ENCODE results near the gene NT5DC2. TPM values are rescaled to one million over a fixed set of nuclear protein-coding genes. Genes with fewer than 3 reads are reported as not detected.

NT5DC2 gene
- total RNA-seq, 4 donors from 2014 or later = 5.1 to 17.3 (median 14.7) TPM

DNA sequence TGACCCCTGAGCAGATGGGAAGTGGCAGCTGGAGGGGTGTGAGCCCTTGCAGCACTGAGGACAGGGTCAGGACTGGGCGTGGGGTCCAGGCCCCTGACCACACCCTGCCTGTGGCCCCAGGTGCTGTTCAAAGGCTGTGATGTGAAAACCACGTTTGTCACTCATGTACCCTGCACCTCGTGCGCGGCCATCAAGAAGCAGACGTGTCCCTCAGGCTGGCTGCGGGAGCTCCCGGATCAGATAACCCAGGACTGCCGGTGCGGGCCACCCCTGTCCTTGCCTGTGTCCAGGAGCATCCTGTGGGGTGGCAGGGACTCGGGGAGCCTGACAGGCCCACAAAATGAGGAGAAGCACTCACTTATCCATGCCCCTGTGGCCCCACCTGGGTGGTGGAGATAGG lies 32.6 kb downstream of the NT5DC2 start:
- H3K4me1 ChIP-seq = peaks cover 0 to 6% (median 2%) of the 10 kb centered on the region in 4 donors
- H3K27me3 ChIP-seq = no peaks in the 10 kb centered on the region
- no peak for TF ChIP-seq POLR2A (IDR thresholded peaks at IDR 0.05)
- TF ChIP-seq, protein P1, sequence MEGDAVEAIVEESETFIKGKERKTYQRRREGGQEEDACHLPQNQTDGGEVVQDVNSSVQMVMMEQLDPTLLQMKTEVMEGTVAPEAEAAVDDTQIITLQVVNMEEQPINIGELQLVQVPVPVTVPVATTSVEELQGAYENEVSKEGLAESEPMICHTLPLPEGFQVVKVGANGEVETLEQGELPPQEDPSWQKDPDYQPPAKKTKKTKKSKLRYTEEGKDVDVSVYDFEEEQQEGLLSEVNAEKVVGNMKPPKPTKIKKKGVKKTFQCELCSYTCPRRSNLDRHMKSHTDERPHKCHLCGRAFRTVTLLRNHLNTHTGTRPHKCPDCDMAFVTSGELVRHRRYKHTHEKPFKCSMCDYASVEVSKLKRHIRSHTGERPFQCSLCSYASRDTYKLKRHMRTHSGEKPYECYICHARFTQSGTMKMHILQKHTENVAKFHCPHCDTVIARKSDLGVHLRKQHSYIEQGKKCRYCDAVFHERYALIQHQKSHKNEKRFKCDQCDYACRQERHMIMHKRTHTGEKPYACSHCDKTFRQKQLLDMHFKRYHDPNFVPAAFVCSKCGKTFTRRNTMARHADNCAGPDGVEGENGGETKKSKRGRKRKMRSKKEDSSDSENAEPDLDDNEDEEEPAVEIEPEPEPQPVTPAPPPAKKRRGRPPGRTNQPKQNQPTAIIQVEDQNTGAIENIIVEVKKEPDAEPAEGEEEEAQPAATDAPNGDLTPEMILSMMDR (IDR thresholded peaks at IDR 0.05) = no peak
- no peak for DNase-seq
- H3K27ac ChIP-seq = no peak overlapping the region
- H3K4me3 ChIP-seq = no peak overlapping the region
- H3K9me3 ChIP-seq = no peaks in the 10 kb centered on the region
- no peaks in the 10 kb centered on the region for H3K36me3 ChIP-seq

DNA sequence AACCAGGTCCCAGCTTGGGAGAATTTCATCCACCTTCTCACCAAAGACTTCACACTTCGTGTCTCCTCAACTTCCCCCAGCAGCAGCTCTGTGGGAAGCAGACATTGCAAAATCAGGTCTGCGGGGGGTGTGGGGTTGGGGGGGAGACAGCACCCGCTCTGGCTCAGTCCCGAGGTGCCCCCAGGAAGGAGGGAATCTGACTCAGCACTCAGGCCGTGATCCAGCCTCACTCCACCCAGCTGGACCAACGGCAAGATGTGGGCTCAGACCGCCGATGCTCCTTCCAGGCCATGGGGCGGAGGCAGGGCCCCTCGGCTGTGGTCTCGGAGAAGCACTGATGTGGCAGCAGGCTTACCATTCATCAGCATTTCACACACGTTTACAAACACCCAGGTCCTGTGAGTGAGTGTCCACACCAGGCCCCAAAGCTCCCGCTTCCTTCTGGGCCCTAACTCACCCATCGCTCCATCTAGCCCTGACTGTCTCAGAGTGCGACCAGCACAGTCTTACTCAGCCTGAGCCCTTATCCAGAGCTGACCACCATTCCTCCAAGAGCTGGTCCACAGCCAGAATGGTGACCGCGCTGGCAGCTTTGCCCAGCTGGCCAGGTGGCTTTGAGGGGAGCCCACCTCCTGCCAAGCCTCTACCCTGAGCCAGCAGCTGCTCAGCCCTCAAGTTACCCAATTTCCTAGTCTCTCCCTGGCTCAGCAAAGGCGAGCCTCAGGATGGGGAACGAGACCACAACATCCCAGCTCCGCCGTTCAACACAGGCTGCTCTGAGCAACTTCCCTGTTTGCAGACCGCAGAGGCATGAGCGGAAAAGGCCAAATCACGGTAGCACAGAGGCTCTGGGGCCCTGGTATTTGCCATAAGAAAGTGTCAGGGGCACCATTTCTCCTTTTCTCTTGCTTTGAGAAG lies 35.3 kb downstream of the NT5DC2 start:
- peaks cover 0 to under 1% (median 0%) of the 10 kb centered on the region in 3 donors for H3K36me3 ChIP-seq
- peaks cover 0 to 6% (median 2%) of the 10 kb centered on the region in 4 donors for H3K4me1 ChIP-seq
- no peak overlapping the region for H3K4me3 ChIP-seq
- no peak overlapping the region for H3K27ac ChIP-seq
- no peaks in the 10 kb centered on the region for H3K9me3 ChIP-seq
- no peak for TF ChIP-seq POLR2A (IDR thresholded peaks at IDR 0.05)
- TF ChIP-seq, protein P1 (IDR thresholded peaks at IDR 0.05) = no peak
- DNase-seq = peak in 2 of 3 donors; percentile 41 to 67
- H3K27me3 ChIP-seq = no peaks in the 10 kb centered on the region

DNA sequence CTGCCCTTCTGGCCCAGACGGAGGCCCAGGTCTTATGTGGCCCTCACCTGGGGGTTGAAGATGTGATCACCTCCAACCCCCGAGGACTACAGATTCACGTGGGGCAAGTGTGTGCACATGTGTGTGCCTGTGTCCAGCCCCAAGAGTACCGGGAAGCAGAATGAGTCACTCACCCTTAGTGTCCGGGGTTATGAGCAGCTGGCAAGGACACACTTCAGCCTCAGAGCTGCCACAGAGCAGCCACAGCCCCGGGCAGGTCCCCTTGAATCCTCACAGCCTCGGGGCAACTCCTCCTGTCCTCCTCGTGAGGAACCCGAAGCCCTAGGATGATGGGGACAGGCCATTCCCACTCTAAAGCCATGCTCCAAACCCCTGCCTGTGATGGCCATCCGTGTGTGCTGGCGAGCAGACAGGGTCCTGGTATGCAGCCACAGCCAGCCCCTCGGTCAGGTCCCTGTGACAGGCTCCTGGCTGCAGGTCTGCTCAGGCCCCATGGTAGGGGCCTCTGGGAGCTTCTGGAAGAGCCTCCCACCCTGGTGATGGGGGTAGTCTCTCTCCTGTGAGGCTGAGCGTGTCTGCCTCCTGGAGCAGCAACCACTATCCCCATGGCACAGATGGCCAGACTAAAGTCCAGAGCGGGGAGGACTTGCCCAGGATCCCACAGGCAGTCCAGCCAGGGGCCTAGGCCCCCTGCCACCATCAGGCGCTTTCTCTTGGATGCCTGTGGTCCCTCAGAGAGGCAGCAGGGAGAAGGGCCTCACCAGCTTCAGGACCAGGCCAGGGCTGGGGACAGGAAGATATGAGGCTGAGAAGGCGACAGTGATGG lies 37.7 kb downstream of the NT5DC2 start:
- Histone ChIP-seq H3K4me1 (peaks cover 0 to 6% (median 2%) of the 10 kb centered on the region in 4 donors), H3K27ac (peak overlapping the region; percentile 35 to 74 (median 52)), H3K36me3 (peaks cover 0 to 25% (median 0%) of the 10 kb centered on the region in 3 donors), H3K4me3 (peak overlapping the region in 3 of 4 donors; percentile 5 to 42 (median 41)), H3K9me3 (no peaks in the 10 kb centered on the region), H3K27me3 (no peaks in the 10 kb centered on the region)
- TF ChIP-seq POLR2A (IDR thresholded peaks at IDR 0.05) = no peak
- TF ChIP-seq, protein P1 (IDR thresholded peaks at IDR 0.05) = no peak
- no peak for DNase-seq

DNA sequence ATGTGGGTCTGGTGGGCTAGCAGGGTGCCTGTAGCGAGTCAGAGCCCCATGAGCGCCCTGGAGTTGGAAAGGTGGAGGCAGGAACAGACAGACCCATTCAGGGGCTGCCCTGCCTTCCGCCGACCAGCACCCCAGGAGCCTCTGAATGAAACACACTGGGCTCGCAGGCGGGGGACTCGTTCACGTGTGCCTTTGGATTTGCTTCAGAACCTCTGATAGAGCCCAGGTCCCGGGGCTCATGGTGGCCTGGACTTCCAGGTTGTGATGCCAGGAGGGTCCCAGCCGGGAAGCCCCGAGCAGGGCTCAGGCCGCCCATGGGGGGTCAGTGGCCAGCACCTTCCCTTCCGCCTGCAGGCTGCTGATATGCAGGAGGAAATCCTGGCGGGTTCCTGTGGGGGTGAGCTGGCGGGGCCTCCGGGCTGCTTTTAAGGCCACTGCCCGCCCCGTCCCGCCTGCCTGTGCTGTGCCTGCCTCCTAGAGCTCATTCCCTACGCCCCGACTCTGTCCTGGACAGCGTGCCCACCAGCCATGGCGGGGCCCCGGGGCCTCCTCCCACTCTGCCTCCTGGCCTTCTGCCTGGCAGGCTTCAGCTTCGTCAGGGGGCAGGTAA lies 38.7 kb downstream of the NT5DC2 start, which contains the start of gene STAB1:
STAB1 (plus strand) TSS at position 453 of the 610 bp plus-strand sequence; CDS start at position 529, 76 bp downstream.
- peak in 2 of 3 donors; percentile 57 for DNase-seq
- Histone ChIP-seq H3K36me3 (peaks cover 0 to 35% (median 0%) of the 10 kb centered on the region in 3 donors), H3K27me3 (no peaks in the 10 kb centered on the region), H3K27ac (peak within 1 kb of the TSS; percentile 35 to 74 (median 52)), H3K4me1 (peaks cover 0 to 8% (median 3%) of the 10 kb centered on the region in 4 donors), H3K4me3 (peak within 1 kb of the TSS in 3 of 4 donors; percentile 5 to 42 (median 41)), H3K9me3 (no peaks in the 10 kb centered on the region)
- no peak for TF ChIP-seq POLR2A (IDR thresholded peaks at IDR 0.05)
- TF ChIP-seq, protein P1 (IDR thresholded peaks at IDR 0.05) = no peak

DNA sequence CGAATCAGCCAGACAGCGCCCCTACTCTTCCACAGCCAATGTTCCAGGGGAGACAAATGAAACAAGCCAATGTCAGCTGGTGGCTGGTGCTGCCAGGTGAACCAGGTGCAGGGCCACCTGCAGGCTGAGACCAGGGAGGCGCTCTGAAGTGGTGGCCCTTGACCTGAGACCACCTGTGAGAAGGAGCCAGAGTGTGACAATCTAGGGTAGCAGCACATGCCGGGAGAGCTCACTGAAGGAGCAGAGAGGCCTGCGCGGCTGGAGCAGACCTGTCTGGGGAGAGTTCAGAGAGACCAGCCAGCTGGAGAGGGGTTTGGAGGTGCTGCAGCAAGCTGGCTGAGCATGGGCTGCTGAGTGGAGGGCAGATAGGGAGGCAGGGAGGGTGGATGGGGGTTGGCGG lies 39.2 kb downstream of the NT5DC2 start:
- peak overlapping the region in 2 of 4 donors; percentile 54 to 74 for H3K27ac ChIP-seq
- H3K36me3 ChIP-seq = peaks cover 0 to 40% (median 0%) of the 10 kb centered on the region in 3 donors
- peak overlapping the region in 1 of 4 donors; percentile 41 for H3K4me3 ChIP-seq
- H3K4me1 ChIP-seq = peaks cover 0 to 8% (median 3%) of the 10 kb centered on the region in 4 donors
- DNase-seq = no peak
- no peaks in the 10 kb centered on the region for H3K27me3 ChIP-seq
- no peaks in the 10 kb centered on the region for H3K9me3 ChIP-seq
- no peak for TF ChIP-seq POLR2A (IDR thresholded peaks at IDR 0.05)
- TF ChIP-seq, protein P1 (IDR thresholded peaks at IDR 0.05) = no peak
